GM12878 (cell line): ENCODE measurements around the gene IRF7. TPM values are rescaled to one million over a fixed set of nuclear protein-coding genes. Genes with fewer than 3 reads are reported as not detected.

Experiments used
- ATF2 ChIP-seq: IDR thresholded peaks from 2 replicates; pipeline ENCODE4 v1.6.1; 2012; ENCODE audit warnings: low read length, inconsistent platforms
- CTCF ChIP-seq, 3 experiments: IDR thresholded peaks in 2 of 3; conservative IDR thresholded peaks in 1 of 3; 2 replicates each; pipeline ENCODE4 v1.5.1; 2011; ENCODE audit warnings: low read depth in 3 of 3, low read length in 3 of 3, mild to moderate bottlenecking in 3 of 3, control low read depth in 2 of 3, moderate library complexity in 2 of 3, inconsistent platforms in 1 of 3, mixed read lengths in 1 of 3; ENCODE audit not compliant: control insufficient read depth in 2 of 3, insufficient read depth in 1 of 3; ENCODE audit errors: extremely low read depth in 1 of 3
- E2F4 ChIP-seq: IDR thresholded peaks from 2 replicates; pipeline ENCODE4 v1.6.1; 2012; ENCODE audit warnings: low read depth, low read length, improper control_type of control experiment
- EED ChIP-seq: sonication (generic); IDR thresholded peaks from 2 replicates; pipeline ENCODE4 v1.6.1; 2016; ENCODE audit warnings: antibody characterized with exemption, low read depth
- GABPA ChIP-seq: IDR thresholded peaks from 2 replicates; pipeline ENCODE4 v1.6.1; 2014; ENCODE audit warnings: antibody characterized with exemption, low read depth, mild to moderate bottlenecking, inconsistent platforms
- KDM1A ChIP-seq: fragments of 200-600 bp; sonication (generic); IDR thresholded peaks from 2 replicates; pipeline ENCODE4 v1.6.1; 2016; ENCODE audit warnings: borderline replicate concordance
- PKNOX1 ChIP-seq: fragments of 450-650 bp; IDR thresholded peaks from 2 replicates; pipeline ENCODE4 v1.6.1; 2016; ENCODE audit warnings: mild to moderate bottlenecking
- POLR2AphosphoS5 ChIP-seq: IDR thresholded peaks from 2 replicates; pipeline ENCODE4 v1.6.1; 2011; ENCODE audit warnings: mild to moderate bottlenecking, low read length, inconsistent platforms
- RCOR1 ChIP-seq: conservative IDR thresholded peaks from 2 replicates; pipeline ENCODE4 v1.6.1; 2012; ENCODE audit warnings: low read depth, low read length, improper control_type of control experiment
- YY1 ChIP-seq: IDR thresholded peaks from 2 replicates; pipeline ENCODE4 v1.6.1; 2011; ENCODE audit warnings: low read depth, mild to moderate bottlenecking, low read length
- ZNF24 ChIP-seq: fragments of 450-650 bp; IDR thresholded peaks from 2 replicates; pipeline ENCODE4 v1.6.1; 2017; ENCODE audit warnings: antibody characterized with exemption, mild to moderate bottlenecking
- polyA plus RNA-seq, 11 experiments: library from polyadenylated mRNA; depleted of rRNA in 4 of 11; unstranded in 6 of 11; stranded (reverse) in 5 of 11; fragments of >200 nt; fragmentation: Nextera tagmentation in 4 of 11; fragmentation: Illumina TruSeq in 1 of 11; extraction: Ambion mirVana in 4 of 11; extraction: Trizol in 1 of 11; gene quantifications; 1 replicate in 1 of 11; 2 replicates in 10 of 11; pipeline versions ENCODE4 v1.2.1 to v1.2.3, GENCODE V29; 2011 to 2016; ENCODE audit warnings: inconsistent platforms in 2 of 11, missing spikeins in 2 of 11, low read depth in 1 of 11
- total RNA-seq, 4 experiments: library from RNA; depleted of rRNA in 3 of 4; stranded (reverse); fragments of >200 nt in 3 of 4; fragmentation: Illumina TruSeq in 1 of 4; extraction: Trizol in 1 of 4; gene quantifications; 2 replicates each; pipeline versions ENCODE4 v1.2.1 to v1.2.3, GENCODE V29; 2013 to 2021

Gene IRF7
- total and polyA plus RNA-seq, 10 of the 15 experiments (the other 5 are each of a cell fraction or from before 2014, with no cell fraction given) = 4.4 to 141 (median 67.6) TPM

GRCh38 chr11:569158-569885 is 46.4 kb downstream of the IRF7 start (continued):
- TF ChIP-seq GABPA (no peak), YY1 (no peak), E2F4 (no peak), RCOR1 (no peak), KDM1A (no peak), ATF2 (no peak), POLR2AphosphoS5 (no peak), ZNF24 (no peak), EED (no peak), CTCF (IDR thresholded peaks at IDR 0.05 in 2 of 3, conservative IDR thresholded peaks at IDR 0.05 in 1 of 3; ENCODE audit: control insufficient read depth in 2 of 3, extremely low read depth in 1 of 3, insufficient read depth in 1 of 3, low read depth in 3 of 3, low read length in 3 of 3) (no peak), PKNOX1 (no peak)
